Esophagus (tissue), 2 donors: Measurements from ENCODE around the gene SEMA5A. TPM values are rescaled to one million over a fixed set of nuclear protein-coding genes. Genes with fewer than 3 reads are reported as not detected.

Source experiments
- H3K27ac ChIP-seq, 2 donors: one replicate each; pipeline ENCODE4 v1.5.1; 2013; ENCODE audit warnings: low read depth in 2 of 2, mild to moderate bottlenecking in 2 of 2, inconsistent platforms in 1 of 2, low read length in 1 of 2, moderate library complexity in 1 of 2
- H3K27me3 ChIP-seq, 2 donors: one replicate each; pipeline ENCODE4 v1.6.1; 2013; ENCODE audit warnings: low read length in 2 of 2, control low read depth in 1 of 2, mild to moderate bottlenecking in 1 of 2; ENCODE audit not compliant: insufficient read depth in 2 of 2, control insufficient read depth in 1 of 2
- H3K36me3 ChIP-seq, 2 donors: one replicate each; pipeline ENCODE4 v1.6.1; 2013; ENCODE audit warnings: low read length in 1 of 2; ENCODE audit not compliant: control insufficient read depth in 2 of 2, insufficient read depth in 2 of 2
- H3K4me1 ChIP-seq, 2 donors: one replicate each; pipeline ENCODE4 v1.6.1; 2013; ENCODE audit warnings: low read length in 1 of 2; ENCODE audit not compliant: control insufficient read depth in 2 of 2, insufficient read depth in 2 of 2
- H3K4me3 ChIP-seq, 2 donors: one replicate each; pipeline ENCODE4 v1.5.1; 2013; ENCODE audit warnings: low read length in 2 of 2, mild to moderate bottlenecking in 2 of 2, low read depth in 1 of 2, moderate library complexity in 1 of 2
- H3K9me3 ChIP-seq, 2 donors: one replicate each; pipeline ENCODE4 v1.6.1; 2013; ENCODE audit warnings: mild to moderate bottlenecking in 2 of 2, low read depth in 1 of 2, low read length in 1 of 2, moderate library complexity in 1 of 2; ENCODE audit not compliant: control insufficient read depth in 2 of 2, insufficient read depth in 1 of 2
- WGBS, 2 donors: extraction: QIAGEN DNeasy Blood & Tissue Kit; methylation state at CpG; one replicate each; pipeline ENCODE4 v1.1.7; 2013; 5-methylcytosine and 5-hydroxymethylcytosine counted together
- polyA plus RNA-seq, 2 donors: library from polyadenylated mRNA; stranded (reverse); fragments of 200-250 nt; gene quantifications; one replicate each; pipeline ENCODE4 v1.2.3, GENCODE V29; 2013
- donor health status: healthy with polysubstance abuse.
- donor health status: Bipolar disorder and iron deficiency.

The SEMA5A gene
- polyA plus RNA-seq, 2 donors: 1.3 to 1.9 TPM

DNA sequence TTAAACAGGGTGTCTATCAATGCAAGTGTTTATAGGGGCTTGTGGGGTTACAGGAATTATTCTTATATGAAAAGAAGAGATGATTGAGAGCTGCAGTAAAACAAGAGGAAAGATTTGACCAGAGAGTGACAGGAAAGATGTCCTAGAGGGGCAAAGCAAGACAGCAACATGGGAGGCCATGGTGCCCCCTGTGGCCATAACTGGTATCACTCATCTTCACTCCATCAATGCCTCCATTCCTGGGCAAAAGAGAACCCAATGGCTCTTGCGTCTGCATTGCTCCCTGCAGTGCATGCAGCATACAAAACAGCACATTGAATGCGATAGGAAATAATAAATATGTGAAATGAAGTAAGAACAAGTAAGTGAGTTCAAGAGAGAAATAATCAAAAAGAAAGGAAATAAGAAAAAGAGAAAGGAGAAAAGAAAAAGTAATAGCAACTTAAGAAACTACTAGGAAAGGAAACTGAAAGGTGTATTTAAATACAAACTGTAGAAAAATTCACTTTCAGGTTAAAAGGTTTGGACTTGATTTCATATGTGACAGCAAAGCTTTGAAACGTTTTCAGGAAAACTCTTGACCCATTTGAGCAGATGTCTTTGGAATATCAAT is 206.6 kb downstream of the SEMA5A start:
- WGBS, 2 donors: 79 to 83% methylated on average over 3 of the region's 3 CpGs
- no peaks in the 10 kb centered on the region for H3K9me3 ChIP-seq
- H3K27me3 ChIP-seq: no peaks in the 10 kb centered on the region
- H3K4me1 ChIP-seq: peaks cover 0 to 2% of the 10 kb centered on the region in 2 donors
- no peak overlapping the region for H3K4me3 ChIP-seq
- no peaks in the 10 kb centered on the region for H3K36me3 ChIP-seq
- no peak overlapping the region for H3K27ac ChIP-seq

- H3K4me3 ChIP-seq: no peak overlapping the region
- no peak overlapping the region for H3K27ac ChIP-seq
- WGBS, 2 donors: 79 to 85% methylated on average over 4 of the region's 4 CpGs
- H3K27me3 ChIP-seq: no peaks in the 10 kb centered on the region
- no peaks in the 10 kb centered on the region for H3K9me3 ChIP-seq
- H3K36me3 ChIP-seq: no peaks in the 10 kb centered on the region
- peaks cover 0 to 2% of the 10 kb centered on the region in 2 donors for H3K4me1 ChIP-seq
These were observed 207.1 kb downstream of the SEMA5A start for GRCh38 chr5:9338796-9339195.

DNA sequence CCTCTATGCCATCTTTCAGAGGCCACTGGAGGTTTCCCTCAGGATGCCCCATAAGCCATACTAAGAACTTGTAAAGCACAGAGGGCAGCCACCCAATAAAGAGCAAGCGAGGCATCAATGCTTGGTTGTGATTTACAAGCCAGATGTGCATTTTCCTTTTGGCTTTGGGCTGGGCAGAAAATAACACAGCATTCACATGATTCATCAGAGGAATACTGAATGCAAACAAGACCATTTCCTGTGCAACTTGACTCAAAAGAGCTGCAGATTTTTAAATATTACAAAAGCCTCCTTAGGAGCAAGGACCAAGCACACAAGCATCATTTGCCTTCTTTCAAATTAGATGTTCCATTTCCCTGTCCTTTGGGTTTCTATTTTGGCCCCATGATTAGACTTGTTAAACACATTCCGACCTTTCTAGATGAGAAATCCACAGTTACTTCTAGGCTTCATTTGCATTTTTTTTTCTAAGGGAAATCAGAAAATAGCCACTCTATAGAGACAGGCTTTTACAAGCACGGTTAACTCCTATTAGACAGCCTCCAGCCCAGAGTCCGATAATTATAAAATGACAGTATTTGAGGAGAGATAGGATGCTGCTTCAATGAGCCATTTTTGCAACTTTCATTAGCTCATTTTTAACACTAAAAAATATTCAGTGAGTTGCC is 207.8 kb downstream of the SEMA5A start:
- H3K4me1 ChIP-seq: peaks cover 0 to 2% of the 10 kb centered on the region in 2 donors
- H3K27me3 ChIP-seq: no peaks in the 10 kb centered on the region
- WGBS, 2 donors: 63 to 75% methylated on average over 4 of the region's 4 CpGs
- no peak overlapping the region for H3K4me3 ChIP-seq
- no peaks in the 10 kb centered on the region for H3K9me3 ChIP-seq
- H3K27ac ChIP-seq: no peak overlapping the region
- no peaks in the 10 kb centered on the region for H3K36me3 ChIP-seq

GRCh38 chr5:9335754-9336495 is 209.9 kb downstream of the SEMA5A start:
- Histone ChIP-seq H3K9me3 (no peaks in the 10 kb centered on the region), H3K4me3 (no peak overlapping the region), H3K27ac (no peak overlapping the region), H3K36me3 (peaks cover 0 to 7% of the 10 kb centered on the region in 2 donors), H3K4me1 (peaks cover 0 to 4% of the 10 kb centered on the region in 2 donors), H3K27me3 (no peaks in the 10 kb centered on the region)
- 91 to 92% methylated on average over 2 of the region's 2 CpGs for WGBS, 2 donors

DNA sequence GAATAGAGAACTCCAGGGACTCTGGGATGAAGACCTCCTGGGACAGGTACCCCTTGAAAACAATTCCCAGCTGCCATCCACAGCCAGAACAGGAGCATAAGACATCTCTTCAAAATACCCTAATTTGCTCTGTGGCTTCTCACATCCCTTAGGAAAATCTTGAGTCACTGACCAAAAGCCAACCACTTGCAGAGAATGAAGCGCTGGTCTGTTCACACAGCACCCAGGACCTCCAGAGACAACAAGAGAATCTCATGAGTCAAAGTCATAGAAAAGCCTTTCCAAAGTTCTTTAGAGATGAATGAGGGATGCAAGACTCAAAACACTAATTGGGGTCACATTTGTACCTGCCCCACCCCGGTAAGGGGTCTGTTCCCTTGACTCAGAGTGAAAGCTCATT is 210.6 kb downstream of the SEMA5A start:
- H3K4me1 ChIP-seq: peaks cover 0 to 4% of the 10 kb centered on the region in 2 donors
- H3K27me3 ChIP-seq: no peaks in the 10 kb centered on the region
- H3K36me3 ChIP-seq: peaks cover 0 to 7% of the 10 kb centered on the region in 2 donors
- H3K27ac ChIP-seq: no peak overlapping the region
- 84 to 88% methylated on average over 2 of the region's 2 CpGs for WGBS, 2 donors
- no peaks in the 10 kb centered on the region for H3K9me3 ChIP-seq
- no peak overlapping the region for H3K4me3 ChIP-seq

DNA sequence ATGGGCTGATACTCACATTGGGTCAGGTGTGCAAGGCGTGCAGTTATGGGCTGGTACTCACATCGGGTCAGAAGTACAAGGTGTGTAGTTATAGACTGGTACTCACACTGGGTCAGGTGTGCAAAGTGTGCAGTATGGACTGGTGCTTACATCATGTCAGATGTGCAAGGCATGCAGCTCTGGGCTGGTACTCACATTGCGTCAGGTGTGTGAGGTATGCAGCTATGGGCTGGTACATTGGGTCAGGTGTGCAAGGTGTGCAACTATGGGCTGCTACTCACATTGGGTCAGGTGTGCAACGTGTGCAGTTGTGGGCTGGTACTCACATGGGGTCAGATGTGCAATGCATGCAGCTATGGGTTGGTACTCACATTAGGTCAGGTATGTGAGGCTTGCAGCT is 213.8 kb downstream of the SEMA5A start:
- no peaks in the 10 kb centered on the region for H3K9me3 ChIP-seq
- no peak overlapping the region for H3K4me3 ChIP-seq
- H3K36me3 ChIP-seq: peaks cover 0 to 7% of the 10 kb centered on the region in 2 donors
- no peaks in the 10 kb centered on the region for H3K27me3 ChIP-seq
- H3K4me1 ChIP-seq: peaks cover 0 to 4% of the 10 kb centered on the region in 2 donors
- no peak overlapping the region for H3K27ac ChIP-seq
- WGBS, 2 donors: 89 to 96% methylated on average over 4 of the region's 4 CpGs

- WGBS, 2 donors: 78 to 97% methylated on average over 1 of the region's 1 CpG
- Histone ChIP-seq H3K9me3 (no peaks in the 10 kb centered on the region), H3K27me3 (no peaks in the 10 kb centered on the region)
These were observed 214.5 kb downstream of the SEMA5A start for GRCh38 chr5:9331372-9331771.

GRCh38 chr5:9329125-9329524 is 216.8 kb downstream of the SEMA5A start:
- WGBS, 2 donors: 51 to 60% methylated on average over 4 of the region's 4 CpGs
- H3K36me3 ChIP-seq: peaks cover 0 to 7% of the 10 kb centered on the region in 2 donors
- H3K4me3 ChIP-seq: no peak overlapping the region
- peaks cover 0 to 2% of the 10 kb centered on the region in 2 donors for H3K4me1 ChIP-seq
- H3K9me3 ChIP-seq: no peaks in the 10 kb centered on the region
- H3K27me3 ChIP-seq: no peaks in the 10 kb centered on the region
- H3K27ac ChIP-seq: no peak overlapping the region

More at GRCh38 chr5:9331372-9331771, 214.5 kb downstream of the SEMA5A start:
- H3K4me1 ChIP-seq: peaks cover 0 to 4% of the 10 kb centered on the region in 2 donors
- no peak overlapping the region for H3K27ac ChIP-seq
- no peak overlapping the region for H3K4me3 ChIP-seq
- H3K36me3 ChIP-seq: peaks cover 0 to 7% of the 10 kb centered on the region in 2 donors

GRCh38 chr5:9325549-9325948 is 220.3 kb downstream of the SEMA5A start:
- H3K9me3 ChIP-seq: no peaks in the 10 kb centered on the region
- H3K36me3 ChIP-seq: no peaks in the 10 kb centered on the region
- peaks cover 0 to 2% of the 10 kb centered on the region in 2 donors for H3K4me1 ChIP-seq
- WGBS, 2 donors: 80 to 95% methylated on average over 4 of the region's 4 CpGs
- no peak overlapping the region for H3K27ac ChIP-seq
- H3K27me3 ChIP-seq: no peaks in the 10 kb centered on the region
- H3K4me3 ChIP-seq: no peak overlapping the region
